GM10266 (cell line): ENCODE results near the gene ZNRF1.
A peak's percentile ranks its signal among the peaks of the same experiment; 100 is the strongest.

Source experiments
- DNase-seq: peaks from one replicate; pipeline ENCODE4 v3.0.0; 2012; ENCODE audit errors: extremely low spot score
- TF ChIP-seq, protein P1 (sequence below): IDR thresholded peaks from 2 replicates; pipeline ENCODE4 v1.5.1; 2012; ENCODE audit warnings: mild to moderate bottlenecking, low read depth; ENCODE audit not compliant: control insufficient read depth, insufficient read depth; ENCODE audit errors: missing control alignments

Gene ZNRF1

DNA sequence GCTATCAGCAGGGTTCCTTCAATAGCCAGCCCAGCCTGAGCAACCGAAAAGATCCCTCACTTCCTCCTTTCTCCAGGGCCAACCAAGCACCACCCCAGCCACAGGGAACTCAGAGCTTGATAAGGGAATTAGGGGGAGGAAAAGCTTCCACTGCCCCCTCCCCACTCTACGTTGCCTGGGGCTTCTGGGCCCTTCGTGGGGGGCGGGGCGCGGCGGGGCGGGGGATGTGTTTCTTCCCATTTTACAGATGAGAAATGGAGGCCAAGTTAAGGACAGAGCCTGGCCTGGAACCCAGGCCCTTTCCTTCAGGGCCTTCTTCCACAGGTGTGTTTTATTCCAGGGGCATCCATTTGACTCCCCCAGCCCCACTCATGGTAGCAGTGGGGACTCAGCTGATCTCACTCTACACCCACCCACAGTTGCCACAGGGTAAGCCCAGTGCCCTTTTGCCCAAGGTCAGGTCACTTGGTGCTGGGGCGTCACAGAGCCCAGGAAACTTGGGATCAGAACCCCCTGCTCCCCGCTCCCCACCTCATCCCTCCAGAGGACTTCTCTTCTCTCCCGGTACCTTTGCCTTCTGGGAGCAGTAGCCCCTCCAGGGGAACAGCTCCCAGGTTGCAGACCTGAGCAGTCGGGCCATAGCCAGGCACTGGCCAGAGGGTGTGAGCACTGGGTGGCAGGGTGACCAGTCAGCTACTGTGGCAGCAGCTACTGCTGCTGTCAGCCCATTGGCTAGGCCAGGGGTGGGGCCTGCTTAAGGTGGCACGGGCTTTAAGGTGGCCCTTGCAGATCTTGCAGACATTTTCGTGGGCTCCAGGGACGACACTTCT, 117.5 kb downstream of the ZNRF1 start, which contains the start of gene LDHD:
Gene LDHD, minus strand, starts transcription at position 700 of the 830 bp plus-strand sequence. Its CDS starts 60 bp downstream, at position 640.
- TF ChIP-seq, protein P1, sequence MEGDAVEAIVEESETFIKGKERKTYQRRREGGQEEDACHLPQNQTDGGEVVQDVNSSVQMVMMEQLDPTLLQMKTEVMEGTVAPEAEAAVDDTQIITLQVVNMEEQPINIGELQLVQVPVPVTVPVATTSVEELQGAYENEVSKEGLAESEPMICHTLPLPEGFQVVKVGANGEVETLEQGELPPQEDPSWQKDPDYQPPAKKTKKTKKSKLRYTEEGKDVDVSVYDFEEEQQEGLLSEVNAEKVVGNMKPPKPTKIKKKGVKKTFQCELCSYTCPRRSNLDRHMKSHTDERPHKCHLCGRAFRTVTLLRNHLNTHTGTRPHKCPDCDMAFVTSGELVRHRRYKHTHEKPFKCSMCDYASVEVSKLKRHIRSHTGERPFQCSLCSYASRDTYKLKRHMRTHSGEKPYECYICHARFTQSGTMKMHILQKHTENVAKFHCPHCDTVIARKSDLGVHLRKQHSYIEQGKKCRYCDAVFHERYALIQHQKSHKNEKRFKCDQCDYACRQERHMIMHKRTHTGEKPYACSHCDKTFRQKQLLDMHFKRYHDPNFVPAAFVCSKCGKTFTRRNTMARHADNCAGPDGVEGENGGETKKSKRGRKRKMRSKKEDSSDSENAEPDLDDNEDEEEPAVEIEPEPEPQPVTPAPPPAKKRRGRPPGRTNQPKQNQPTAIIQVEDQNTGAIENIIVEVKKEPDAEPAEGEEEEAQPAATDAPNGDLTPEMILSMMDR: no peak
- DNase-seq: peak; percentile 31

GRCh38 chr16:75116911-75117245, 118.1 kb downstream of the ZNRF1 start:
- DNase-seq: no peak
- TF ChIP-seq, protein P1: no peak

DNA sequence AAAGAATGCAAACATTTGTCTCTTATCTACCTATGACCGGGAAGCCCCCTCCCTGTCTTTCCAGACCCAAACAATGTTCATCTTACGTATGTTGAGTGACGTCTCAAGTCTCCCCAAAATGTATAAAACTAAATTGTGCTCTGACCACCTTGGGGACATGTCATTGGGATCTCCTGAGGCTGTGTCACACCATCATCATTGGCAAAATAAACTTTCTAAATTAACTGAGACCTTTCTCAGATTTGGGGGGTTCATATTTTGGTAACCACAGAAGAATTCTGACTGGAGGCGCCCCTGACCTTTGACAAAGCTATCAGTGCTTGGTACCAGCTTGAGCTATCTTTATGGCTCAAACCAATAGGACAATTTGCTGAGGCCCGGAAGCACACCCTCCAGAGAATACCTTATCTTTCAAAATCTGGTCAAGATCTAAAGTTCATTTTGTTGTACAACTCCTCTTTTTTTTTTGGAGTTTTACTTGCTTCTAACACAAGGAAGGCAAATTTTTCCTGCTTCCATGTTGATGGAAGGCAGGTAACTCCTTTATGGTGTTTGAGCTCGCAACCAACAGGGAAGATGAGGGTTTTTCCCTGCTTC, 120.2 kb downstream of the ZNRF1 start:
- no peak for DNase-seq
- TF ChIP-seq, protein P1: no peak

- no peak for DNase-seq
- TF ChIP-seq, protein P1: no peak
These were observed 121.4 kb downstream of the ZNRF1 start for GRCh38 chr16:75120253-75120652.

DNA sequence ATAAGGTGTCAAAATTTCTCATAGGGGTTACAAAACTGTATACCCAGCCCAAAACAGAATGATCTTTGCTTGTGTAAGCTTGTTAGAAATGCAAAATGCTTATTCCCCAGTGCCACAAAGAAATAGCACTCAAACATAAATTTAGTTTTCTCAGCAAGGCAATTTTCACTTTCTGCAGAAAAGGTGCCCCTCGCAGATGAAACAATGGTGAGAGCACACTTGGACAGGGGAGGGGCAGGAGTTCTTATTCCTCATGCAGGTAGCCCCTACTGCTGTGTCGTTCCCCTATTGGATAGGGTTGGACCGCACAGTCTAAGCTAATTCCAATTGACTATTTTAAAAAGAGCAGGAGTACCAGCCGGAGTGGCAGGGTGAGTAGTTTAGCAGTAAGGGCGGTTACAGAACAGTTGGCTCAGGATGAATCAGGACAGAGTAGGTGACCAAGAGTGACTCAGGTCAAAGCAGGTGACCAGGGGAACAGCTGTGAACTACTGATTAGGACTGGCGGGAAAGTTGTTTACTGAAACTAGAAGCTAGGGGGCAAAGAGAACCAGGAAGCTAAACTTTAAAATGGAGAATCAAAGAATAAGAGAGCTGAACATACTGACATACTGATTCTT, 123.2 kb downstream of the ZNRF1 start:
- DNase-seq: no peak
- TF ChIP-seq, protein P1: no peak

DNA sequence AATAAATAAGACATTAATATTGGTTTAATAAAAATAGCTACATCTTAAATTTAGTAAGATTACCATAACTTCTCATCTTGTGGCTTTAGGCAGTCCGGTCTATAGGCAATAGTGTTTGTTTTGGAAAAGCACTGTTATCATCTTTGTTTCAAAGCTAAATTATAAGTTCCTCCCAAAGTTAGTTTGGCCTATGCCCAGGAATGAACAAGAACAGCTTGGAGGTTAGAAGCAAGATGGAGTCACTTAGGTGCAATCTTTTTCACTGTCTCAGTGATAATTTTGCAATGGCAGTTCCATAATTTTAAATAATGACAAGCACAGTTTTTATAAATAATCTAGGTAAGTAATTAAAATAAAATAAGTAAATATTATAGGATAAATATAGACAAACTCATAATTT, 123.8 kb downstream of the ZNRF1 start:
- TF ChIP-seq, protein P1: no peak
- no peak for DNase-seq
